Activated T-cell treated with anti-CD3 and anti-CD28 coated beads, Interleukin-2, amount 50 U/mL, for 24 hours (primary cell): ENCODE data around the gene CALHM3.
"Not testable (repeated sequence)": the region's sequence is repeated elsewhere in the genome, so short reads cannot be mapped to it uniquely, and the experiment has no call there.

Experiments
- DNase-seq: peaks from one replicate; pipeline ENCODE4 v3.0.0-alpha.2; 2020
- H3K27ac Mint-ChIP-seq: 2 replicates; pipeline ENCODE4 v1.8.0; 2020; ENCODE audit warnings: mild to moderate bottlenecking, mixed read lengths
- H3K27me3 Mint-ChIP-seq: 2 replicates; pipeline ENCODE4 v1.8.0; 2020; ENCODE audit warnings: mixed read lengths
- H3K36me3 Mint-ChIP-seq: 2 replicates; pipeline ENCODE4 v1.8.0; 2020; ENCODE audit warnings: low read depth, mixed read lengths
- H3K4me1 Mint-ChIP-seq: 2 replicates; pipeline ENCODE4 v1.8.0; 2020; ENCODE audit warnings: low read depth, mixed read lengths
- H3K4me3 Mint-ChIP-seq: 2 replicates; pipeline ENCODE4 v1.8.0; 2020; ENCODE audit warnings: mild to moderate bottlenecking, moderate library complexity, mixed read lengths
- H3K9me3 Mint-ChIP-seq: 2 replicates; pipeline ENCODE4 v1.8.0; 2020; ENCODE audit warnings: mixed read lengths

The CALHM3 gene

DNA sequence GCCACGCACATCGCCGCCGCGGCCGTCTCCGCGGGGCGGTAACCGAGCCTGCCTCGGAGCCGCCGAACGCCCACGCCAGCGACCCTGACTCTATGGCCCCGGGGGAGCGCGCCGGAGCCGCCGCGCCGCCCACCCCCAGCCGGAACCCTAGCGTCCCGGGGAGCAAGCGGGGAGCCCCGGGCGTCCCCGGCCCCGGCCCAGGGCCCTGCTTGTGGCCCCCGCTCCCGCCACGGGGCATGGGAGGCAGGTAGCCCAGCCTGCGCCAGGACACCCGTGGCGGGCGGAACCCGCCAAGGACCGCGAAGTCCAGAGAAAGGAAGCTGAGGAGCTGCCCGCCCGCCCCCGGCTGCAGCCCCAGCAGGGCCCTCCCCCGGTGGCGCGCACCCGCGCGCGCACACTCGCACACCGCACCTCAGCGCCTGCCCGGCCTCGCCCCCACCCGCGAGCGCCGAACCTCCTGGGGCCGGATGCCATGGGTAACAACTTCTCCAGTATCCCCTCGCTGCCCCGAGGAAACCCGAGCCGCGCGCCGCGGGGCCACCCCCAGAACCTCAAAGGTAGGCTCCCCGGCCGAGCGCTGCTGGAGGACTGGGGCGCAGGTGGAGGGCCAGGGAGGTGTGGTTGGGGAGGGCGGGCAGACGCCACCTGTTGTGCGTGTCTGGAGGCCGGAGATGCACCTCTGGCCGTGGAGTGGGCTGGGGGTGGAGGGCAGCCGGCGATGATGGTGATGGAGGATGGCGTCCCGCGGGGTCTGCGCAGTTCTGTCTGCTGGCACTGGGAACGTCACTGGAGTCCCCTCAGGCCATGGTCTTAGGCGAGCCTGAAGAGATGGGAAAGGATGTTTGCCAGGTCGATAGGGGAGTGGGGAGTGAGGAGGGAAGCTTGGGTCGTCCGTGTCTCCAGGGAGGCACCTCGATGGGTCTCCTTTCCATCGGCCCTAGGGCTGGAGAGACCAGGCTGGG, 15.2 kb upstream of the CALHM3 start:
- peak; percentile 50 for DNase-seq
- Mint-ChIP-seq H3K9me3 (no peaks in the 10 kb centered on the region), H3K27me3 (peaks cover 59% of the 10 kb centered on the region), H3K4me3 (peak overlapping the region; percentile 70), H3K27ac (no peak overlapping the region), H3K4me1 (peaks cover 14% of the 10 kb centered on the region), H3K36me3 (no peaks in the 10 kb centered on the region)

DNA sequence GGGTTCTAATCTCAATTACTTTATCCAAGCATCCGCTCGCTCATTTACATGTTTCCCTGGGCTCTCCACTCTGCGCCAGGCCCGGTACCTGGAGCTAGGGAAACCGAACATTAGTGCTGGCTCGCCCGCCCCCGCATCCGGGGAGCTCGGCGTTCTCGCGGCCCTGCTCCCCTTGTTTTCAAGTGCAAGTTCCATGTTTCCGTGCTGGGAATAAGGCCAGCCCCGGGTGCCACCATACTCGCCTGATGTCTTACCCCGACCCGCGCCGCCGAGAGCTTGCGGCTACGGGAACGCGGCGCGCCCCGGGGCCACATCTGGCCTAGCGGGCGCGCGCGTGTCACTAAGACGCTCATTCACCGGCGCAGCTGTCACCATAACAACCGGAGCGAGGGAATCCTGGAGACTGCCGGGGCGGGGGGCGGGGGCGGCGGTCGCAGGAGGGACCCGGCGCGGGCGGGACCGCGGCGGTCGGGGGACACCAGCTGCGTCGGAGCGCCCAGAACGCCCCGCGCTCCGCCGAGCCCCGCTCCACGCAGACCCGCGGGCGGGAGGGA, 14.4 kb upstream of the CALHM3 start, which contains the start of gene NEURL1:
Gene NEURL1 (plus strand): TSS at position 344 of the 554 bp plus-strand sequence. CDS start 683 bp downstream, outside the sequence.
- H3K36me3 Mint-ChIP-seq = no peaks in the 10 kb centered on the region
- peak; percentile 55 for DNase-seq
- H3K4me1 Mint-ChIP-seq = peaks cover 14% of the 10 kb centered on the region
- H3K27me3 Mint-ChIP-seq = peaks cover 51% of the 10 kb centered on the region
- H3K4me3 Mint-ChIP-seq = peak within 1 kb of the TSS; percentile 79
- H3K9me3 Mint-ChIP-seq = no peaks in the 10 kb centered on the region
- no peak within 1 kb of the TSS for H3K27ac Mint-ChIP-seq

GRCh38 chr10:103492655-103493261, 13.7 kb upstream of the CALHM3 start:
- no peaks in the 10 kb centered on the region for H3K9me3 Mint-ChIP-seq

GRCh38 chr10:103491729-103492364, 12.8 kb upstream of the CALHM3 start:
- no peaks in the 10 kb centered on the region for H3K36me3 Mint-ChIP-seq
- peaks cover 41% of the 10 kb centered on the region for H3K27me3 Mint-ChIP-seq
- no peak overlapping the region for H3K27ac Mint-ChIP-seq
- H3K4me3 Mint-ChIP-seq = no peak overlapping the region
- no peaks in the 10 kb centered on the region for H3K9me3 Mint-ChIP-seq
- peaks cover 14% of the 10 kb centered on the region for H3K4me1 Mint-ChIP-seq
- no peak for DNase-seq

More at GRCh38 chr10:103492655-103493261, 13.7 kb upstream of the CALHM3 start:
- peaks cover 14% of the 10 kb centered on the region for H3K4me1 Mint-ChIP-seq
- H3K27ac Mint-ChIP-seq = no peak overlapping the region
- H3K4me3 Mint-ChIP-seq = peak overlapping the region; percentile 79
- H3K27me3 Mint-ChIP-seq = peaks cover 50% of the 10 kb centered on the region
- H3K36me3 Mint-ChIP-seq = no peaks in the 10 kb centered on the region
- no peak for DNase-seq

DNA sequence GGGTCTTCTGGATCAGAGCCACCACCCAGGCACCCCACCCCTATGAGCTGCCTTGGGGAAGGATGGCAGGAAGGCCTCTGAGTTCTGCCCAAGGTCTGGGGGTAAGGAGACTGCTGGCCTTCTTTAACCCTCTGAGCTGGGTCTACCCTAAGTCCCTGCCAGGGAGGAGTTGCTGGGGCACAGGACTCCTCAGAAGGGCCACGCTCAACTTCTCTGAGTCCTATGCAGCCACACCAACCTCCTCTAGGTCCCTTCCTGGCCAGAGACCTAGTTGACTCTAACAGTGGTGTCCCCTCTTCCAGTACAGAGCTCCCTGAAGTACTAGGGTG, 11.9 kb upstream of the CALHM3 start:
- H3K4me3 Mint-ChIP-seq = no peak overlapping the region

GRCh38 chr10:103487410-103487708, 8.3 kb upstream of the CALHM3 start:
- no peak for DNase-seq
- Mint-ChIP-seq H3K9me3 (no peaks in the 10 kb centered on the region), H3K4me1 (peaks cover 4% of the 10 kb centered on the region), H3K27me3 (peaks cover 7% of the 10 kb centered on the region), H3K27ac (no peak overlapping the region), H3K4me3 (no peak overlapping the region), H3K36me3 (no peaks in the 10 kb centered on the region)

More for the DNA sequence above, 11.9 kb upstream of the CALHM3 start:
- Mint-ChIP-seq H3K27me3 (peaks cover 37% of the 10 kb centered on the region), H3K27ac (no peak overlapping the region), H3K36me3 (no peaks in the 10 kb centered on the region), H3K9me3 (no peaks in the 10 kb centered on the region), H3K4me1 (peaks cover 14% of the 10 kb centered on the region)
- DNase-seq = no peak

DNA sequence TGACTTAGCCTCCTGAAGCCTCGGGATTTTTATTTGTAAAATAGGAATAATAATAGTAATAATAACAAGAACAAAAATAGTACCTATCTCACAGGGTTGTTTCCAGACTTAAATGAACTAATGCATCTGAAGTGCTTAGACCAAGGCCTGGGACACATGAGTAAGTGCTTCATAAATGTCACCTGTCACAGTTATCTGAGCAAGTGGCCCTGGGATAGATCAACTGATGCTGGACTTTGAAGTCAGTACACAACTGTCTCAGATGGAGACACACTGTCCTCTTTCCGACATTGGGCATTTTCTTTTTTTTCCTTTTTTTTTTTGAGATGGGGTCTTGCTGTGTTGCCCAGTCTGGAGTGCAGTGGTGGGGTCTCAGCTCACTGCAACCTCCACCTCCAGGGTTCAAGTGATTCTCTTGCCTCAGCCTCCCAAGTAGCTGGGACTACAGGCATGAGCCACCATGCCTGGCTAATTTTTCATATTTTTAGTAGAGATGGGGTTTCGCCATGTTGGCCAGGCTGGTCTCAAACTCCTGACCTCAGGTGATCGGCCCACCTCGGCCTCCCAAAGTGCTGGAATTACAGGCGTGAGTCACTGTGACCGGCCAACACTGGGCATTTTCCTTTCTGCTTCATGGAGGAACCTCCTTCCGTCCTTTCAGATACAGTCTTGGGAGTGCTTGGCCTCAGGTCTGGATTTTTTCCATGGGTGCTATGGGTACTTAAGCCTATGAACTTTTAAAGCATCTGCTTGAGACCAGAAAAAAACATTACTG, 7.8 kb upstream of the CALHM3 start:
- not testable (repeated sequence) for H3K36me3 Mint-ChIP-seq, DNase-seq, H3K4me3 Mint-ChIP-seq, H3K9me3 Mint-ChIP-seq, H3K27ac Mint-ChIP-seq, H3K27me3 Mint-ChIP-seq, H3K4me1 Mint-ChIP-seq

- Mint-ChIP-seq H3K4me1 (peaks cover 3% of the 10 kb centered on the region), H3K27ac (no peak overlapping the region), H3K27me3 (no peaks in the 10 kb centered on the region), H3K4me3 (no peak overlapping the region), H3K9me3 (no peaks in the 10 kb centered on the region), H3K36me3 (no peaks in the 10 kb centered on the region)
- DNase-seq = no peak
Observed at GRCh38 chr10:103481974-103482531, 3.0 kb upstream of the CALHM3 start.

GRCh38 chr10:103480521-103480920, 1.5 kb upstream of the CALHM3 start:
- no peaks in the 10 kb centered on the region for H3K9me3 Mint-ChIP-seq
- no peaks in the 10 kb centered on the region for H3K36me3 Mint-ChIP-seq
- H3K4me1 Mint-ChIP-seq = peaks cover 5% of the 10 kb centered on the region
- H3K27ac Mint-ChIP-seq = no peak overlapping the region
- no peak overlapping the region for H3K4me3 Mint-ChIP-seq
- no peaks in the 10 kb centered on the region for H3K27me3 Mint-ChIP-seq
- DNase-seq = no peak

- DNase-seq = no peak
- Mint-ChIP-seq H3K36me3 (no peaks in the 10 kb centered on the region), H3K27ac (no peak overlapping the region), H3K4me1 (peaks cover 5% of the 10 kb centered on the region), H3K4me3 (no peak overlapping the region), H3K9me3 (no peaks in the 10 kb centered on the region), H3K27me3 (no peaks in the 10 kb centered on the region)
Observed at GRCh38 chr10:103478671-103479070, 369 bp downstream of the CALHM3 start.

- Mint-ChIP-seq H3K36me3 (no peaks in the 10 kb centered on the region), H3K9me3 (no peaks in the 10 kb centered on the region), H3K4me1 (peaks cover 16% of the 10 kb centered on the region), H3K27ac (no peak overlapping the region), H3K27me3 (no peaks in the 10 kb centered on the region), H3K4me3 (no peak overlapping the region)
- no peak for DNase-seq
Observed at GRCh38 chr10:103476046-103476768, 2.8 kb downstream of the CALHM3 start.

GRCh38 chr10:103475437-103475836, 3.6 kb downstream of the CALHM3 start:
- no peaks in the 10 kb centered on the region for H3K36me3 Mint-ChIP-seq
- no peaks in the 10 kb centered on the region for H3K27me3 Mint-ChIP-seq
- no peak overlapping the region for H3K27ac Mint-ChIP-seq
- H3K9me3 Mint-ChIP-seq = no peaks in the 10 kb centered on the region
- peaks cover 23% of the 10 kb centered on the region for H3K4me1 Mint-ChIP-seq
- no peak overlapping the region for H3K4me3 Mint-ChIP-seq
- no peak for DNase-seq

- Mint-ChIP-seq H3K9me3 (no peaks in the 10 kb centered on the region), H3K27me3 (no peaks in the 10 kb centered on the region), H3K36me3 (no peaks in the 10 kb centered on the region), H3K4me1 (peaks cover 25% of the 10 kb centered on the region), H3K27ac (no peak overlapping the region), H3K4me3 (no peak overlapping the region)
- DNase-seq = no peak
Observed at GRCh38 chr10:103474077-103474476, 5.0 kb downstream of the CALHM3 start.
